ENCODE data around the gene PRRX2.

DNA sequence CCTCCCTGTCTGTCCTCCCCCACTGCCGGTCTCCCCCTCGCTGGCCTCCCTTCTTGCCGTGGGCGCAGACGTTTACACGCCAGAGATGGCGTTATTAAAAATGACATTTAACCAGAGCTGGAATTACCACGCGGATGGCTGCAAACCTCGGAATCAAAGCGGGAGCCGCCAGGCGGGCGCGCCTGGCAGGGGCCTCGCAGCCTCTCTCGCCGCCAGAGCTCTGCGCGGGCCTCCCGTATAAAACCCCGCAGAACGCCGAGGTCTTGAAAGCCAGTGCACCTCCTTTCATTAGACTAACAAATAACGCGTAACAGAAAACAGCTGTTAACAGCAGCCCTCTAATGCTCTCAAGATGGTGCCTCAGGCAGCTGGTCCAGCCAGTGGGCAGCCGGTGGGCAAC lies 10.2 kb downstream of the PRRX2 start:
- TF ChIP-seq POLR2AphosphoS5 (IDR thresholded peaks at IDR 0.05) = no peak
- TF ChIP-seq, protein P1, sequence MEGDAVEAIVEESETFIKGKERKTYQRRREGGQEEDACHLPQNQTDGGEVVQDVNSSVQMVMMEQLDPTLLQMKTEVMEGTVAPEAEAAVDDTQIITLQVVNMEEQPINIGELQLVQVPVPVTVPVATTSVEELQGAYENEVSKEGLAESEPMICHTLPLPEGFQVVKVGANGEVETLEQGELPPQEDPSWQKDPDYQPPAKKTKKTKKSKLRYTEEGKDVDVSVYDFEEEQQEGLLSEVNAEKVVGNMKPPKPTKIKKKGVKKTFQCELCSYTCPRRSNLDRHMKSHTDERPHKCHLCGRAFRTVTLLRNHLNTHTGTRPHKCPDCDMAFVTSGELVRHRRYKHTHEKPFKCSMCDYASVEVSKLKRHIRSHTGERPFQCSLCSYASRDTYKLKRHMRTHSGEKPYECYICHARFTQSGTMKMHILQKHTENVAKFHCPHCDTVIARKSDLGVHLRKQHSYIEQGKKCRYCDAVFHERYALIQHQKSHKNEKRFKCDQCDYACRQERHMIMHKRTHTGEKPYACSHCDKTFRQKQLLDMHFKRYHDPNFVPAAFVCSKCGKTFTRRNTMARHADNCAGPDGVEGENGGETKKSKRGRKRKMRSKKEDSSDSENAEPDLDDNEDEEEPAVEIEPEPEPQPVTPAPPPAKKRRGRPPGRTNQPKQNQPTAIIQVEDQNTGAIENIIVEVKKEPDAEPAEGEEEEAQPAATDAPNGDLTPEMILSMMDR (IDR thresholded peaks at IDR 0.05) = no peak

Data from upper lobe of left lung (tissue), 4 donors.